ENCODE results near the gene NAPA.
A peak's percentile ranks its signal among the peaks of the same experiment; 100 is the strongest.

NAPA gene

DNA sequence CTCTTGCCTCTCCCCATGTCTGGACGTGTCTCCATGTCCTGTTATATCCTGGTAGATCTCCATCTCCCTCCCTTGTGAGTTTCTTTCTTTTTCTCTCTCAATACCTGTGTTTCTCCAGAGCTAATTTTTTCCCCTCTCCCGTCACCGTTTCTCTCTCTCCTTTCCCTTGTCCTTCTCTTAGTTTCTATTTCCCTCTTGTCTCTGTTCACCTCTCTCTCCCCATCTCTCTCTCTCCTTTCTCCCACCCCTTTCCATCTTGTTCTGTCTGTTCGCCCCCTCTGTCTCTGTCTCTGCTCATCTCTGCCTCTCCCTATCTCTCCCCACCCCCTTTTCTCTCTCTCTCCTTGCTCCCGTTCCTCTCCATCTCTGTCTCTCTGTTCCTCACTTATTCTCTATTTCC is 56.2 kb downstream of the NAPA start:
- no peak for DNase-seq (ENCODE audit: low spot score)

- no peak for DNase-seq (ENCODE audit: low spot score)
Observed at GRCh38 chr19:47456721-47457474, 58.0 kb downstream of the NAPA start.

- no peak for DNase-seq (ENCODE audit: low spot score)
Observed at GRCh38 chr19:47450478-47450877, 64.4 kb downstream of the NAPA start.

GRCh38 chr19:47448360-47448727 is 66.5 kb downstream of the NAPA start:
- no peak for DNase-seq (ENCODE audit: low spot score)

- peak; percentile 16 for DNase-seq (ENCODE audit: low spot score)
Observed at GRCh38 chr19:47447470-47448359, 67.1 kb downstream of the NAPA start.

DNA sequence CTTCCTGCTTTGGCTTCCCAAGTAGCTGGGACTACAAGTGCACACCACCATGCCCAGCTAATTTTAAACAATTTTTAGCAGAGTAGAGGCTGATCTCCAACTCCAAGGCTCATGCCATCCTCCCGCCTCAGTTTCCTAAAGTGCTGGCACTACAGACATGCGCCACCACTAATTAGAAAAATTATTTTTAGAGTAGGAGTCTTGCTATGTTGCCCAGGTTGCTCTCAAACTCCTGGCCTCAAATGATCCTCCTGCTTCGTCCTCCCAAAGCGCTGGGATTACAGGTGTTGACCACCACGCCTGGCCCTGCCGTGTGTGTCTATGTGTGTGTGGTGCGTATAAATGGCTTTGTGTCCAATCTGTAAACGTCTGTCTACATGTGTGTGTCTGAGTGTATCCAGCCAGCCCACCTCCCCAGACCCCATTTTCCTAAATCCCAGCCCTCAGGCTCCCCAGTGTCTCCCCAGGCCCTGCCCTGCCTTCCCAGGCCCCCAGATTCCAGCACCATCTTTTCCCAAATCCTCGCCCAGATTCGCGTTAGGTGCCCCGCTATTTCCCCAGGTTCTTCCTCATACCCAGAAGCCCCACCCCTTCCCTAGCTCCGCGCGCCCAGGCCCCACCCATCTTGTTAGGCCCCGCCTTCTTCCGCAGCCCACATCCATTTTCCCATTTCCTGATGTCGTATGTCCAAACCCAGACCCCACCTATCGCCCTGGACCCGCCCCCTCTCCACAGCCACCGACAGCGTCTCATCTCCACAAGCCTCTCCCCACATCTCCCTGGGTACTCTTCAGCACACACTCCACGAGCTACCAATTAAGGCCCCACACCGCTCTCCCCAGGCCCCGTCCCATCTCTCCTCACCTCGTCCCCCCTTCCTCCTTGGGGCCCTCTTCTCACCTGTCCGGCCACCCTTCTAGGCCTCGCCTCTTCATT is 68.1 kb downstream of the NAPA start:
- no peak for DNase-seq (ENCODE audit: low spot score)

DNA sequence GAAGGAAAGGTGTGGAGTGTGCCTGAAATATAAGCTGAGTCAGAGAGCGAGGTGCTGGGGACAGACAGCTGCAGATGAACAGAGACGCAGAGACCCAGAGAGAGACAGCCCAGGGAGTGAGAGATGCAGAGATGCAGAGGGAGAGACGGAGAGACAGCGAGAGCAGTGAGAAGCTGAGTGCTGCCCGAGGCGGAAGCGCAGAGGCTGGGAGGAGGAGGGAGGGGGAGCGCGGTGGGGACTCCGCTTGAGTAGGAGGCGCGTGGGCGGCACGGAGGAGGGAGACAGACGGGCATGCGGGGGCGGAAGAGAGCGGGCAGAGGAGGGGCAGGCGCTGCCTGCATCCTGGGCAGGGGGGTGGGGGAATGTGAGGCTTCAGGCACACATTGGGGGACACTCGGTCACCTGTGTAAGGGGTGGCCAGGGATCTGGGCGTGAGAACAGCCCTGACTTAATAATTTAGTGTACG is 68.9 kb downstream of the NAPA start:
- DNase-seq (ENCODE audit: low spot score), result no peak

GRCh38 chr19:47445527-47445926 is 69.3 kb downstream of the NAPA start:
- DNase-seq (ENCODE audit: low spot score), result no peak

GRCh38 chr19:47444388-47444821 is 70.5 kb downstream of the NAPA start:
- no peak for DNase-seq (ENCODE audit: low spot score)

DNA sequence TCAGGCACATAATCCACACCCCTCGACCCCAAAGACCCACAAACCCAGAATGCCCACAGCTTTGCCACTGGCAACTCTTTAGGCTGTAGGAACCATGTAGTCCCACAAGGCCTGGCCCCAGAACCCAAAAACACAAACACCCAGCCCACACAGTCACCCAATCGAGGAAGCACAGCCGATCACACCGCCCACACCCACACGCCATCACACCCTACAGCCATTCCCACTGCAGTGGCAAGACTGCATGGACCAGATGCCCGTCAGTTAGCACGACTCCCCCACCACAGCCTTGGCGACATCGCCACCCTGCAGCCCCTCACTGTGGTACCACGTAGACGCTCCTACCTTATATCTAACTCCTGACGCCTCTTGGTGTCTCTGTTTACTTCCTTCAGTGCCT is 71.5 kb downstream of the NAPA start:
- DNase-seq (ENCODE audit: low spot score), result no peak

DNA sequence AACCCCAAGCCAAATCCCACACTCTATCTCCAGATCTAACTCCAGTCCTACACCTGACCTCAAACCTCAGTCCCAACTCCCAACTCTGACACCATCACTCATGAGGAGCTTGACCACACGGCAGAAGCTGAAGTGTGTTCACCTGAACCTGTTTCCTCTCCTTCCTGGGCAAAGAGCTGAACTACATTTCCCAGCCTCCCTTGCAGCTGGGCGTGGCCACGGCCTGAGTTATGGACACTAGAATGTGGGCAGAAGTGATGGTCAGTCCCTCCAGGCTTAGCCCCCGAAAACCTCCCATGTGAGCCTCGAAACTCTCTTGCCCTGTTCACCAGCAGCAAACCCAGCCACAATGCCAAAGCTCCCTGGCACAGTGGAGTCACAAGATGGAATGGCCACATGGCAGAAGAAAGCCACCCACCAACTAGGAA is 76.1 kb downstream of the NAPA start:
- no peak for DNase-seq (ENCODE audit: low spot score)
